NCI-H524 treated with DMSO at 0.1 percent for 48 hours (cell line): ENCODE results near the gene THSD4.

Source experiments
- DNase-seq: peaks from one replicate; lab custom pipeline; 2025; lab: John Stamatoyannopoulos, UW

Gene THSD4

DNA sequence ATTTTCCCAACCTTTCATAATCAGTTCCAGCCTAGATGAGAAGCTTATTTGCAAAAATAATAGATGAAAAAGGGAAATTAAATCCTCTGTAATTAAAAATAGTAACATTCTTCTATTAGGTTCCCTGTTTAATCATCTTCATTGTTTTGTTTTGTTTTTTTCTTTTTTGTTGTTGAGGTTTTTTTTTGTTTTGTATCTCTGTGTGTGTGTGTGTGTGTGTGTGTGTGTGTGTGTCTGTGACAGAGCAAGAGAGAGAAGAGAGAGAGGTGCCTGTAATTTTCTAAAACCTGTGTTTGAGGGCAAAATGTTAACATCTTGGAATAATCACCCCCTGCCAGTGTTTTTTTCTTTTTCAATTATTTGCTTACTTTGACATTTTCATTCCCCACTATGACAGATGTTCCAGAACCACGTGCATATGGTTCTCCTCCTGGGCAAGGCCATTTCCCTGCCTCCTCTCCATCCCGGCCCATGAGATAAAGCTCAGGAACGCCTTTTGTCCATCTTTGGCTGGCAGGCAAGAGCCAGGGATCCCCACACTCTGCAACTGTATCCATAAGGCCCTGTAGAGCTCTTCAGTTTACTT, 573.3 kb downstream of the THSD4 start:
- no peak for DNase-seq

DNA sequence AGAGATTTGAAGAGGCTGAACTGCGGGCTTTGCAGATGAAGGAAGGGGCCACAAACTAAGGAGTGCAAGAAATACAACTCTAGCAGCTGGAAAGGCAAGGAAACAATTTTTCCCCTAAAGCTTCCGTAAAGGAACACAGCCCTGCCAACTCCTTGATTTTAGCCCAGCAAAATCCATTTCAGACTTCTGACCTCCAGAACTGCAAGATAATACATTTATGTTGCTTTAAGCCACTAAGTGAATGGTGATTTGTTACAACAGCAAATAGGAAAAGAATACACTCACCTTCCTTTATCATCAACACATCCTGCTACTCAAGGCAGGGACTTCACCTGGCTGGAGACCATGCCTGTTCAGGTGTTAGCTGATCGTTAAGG, 575.8 kb downstream of the THSD4 start:
- no peak for DNase-seq

DNA sequence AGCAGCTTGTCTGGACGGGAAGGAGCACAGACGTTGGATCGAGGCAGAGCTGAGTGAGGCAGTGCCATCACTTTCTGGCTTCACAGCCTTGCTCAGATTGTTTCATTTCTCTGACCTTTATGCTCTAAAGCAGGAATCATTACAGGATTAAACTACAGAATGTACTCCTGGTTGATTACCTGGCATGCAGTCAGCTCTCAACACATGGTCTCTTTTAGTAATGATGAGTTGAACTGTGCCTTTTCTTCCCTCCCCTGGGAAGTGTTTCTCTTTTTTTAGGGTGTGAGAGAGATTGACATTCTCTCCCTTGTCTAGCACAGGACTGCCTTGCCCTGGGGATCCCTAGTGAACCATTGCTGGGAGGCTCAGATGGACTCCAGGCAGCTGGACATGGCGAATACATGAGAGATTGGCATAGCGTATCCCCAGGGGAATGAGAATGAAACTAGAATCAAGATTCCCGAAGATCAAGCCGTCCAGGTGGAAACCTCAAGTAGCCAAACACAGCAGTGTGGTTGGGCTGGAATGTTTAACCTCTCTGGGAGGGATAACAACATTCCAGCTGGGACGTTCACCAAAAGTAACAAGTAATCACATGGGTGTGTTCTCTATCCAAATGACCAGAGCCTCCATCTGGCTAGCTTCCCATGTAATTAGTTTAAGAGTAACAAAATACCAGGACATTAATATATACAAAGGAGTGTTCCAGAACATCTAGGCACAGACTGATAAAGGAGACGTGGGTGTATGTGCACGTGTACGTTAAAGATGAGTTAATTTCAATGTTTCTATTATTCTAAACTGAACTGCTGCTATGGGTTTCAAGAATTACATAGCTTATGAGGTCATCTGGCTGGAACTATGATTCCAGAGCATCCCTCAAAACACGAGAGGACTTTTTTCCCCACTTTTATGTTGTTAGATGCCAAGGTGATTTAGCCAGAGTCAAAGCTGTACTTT, 576.5 kb downstream of the THSD4 start:
- DNase-seq = peak; percentile 55

DNA sequence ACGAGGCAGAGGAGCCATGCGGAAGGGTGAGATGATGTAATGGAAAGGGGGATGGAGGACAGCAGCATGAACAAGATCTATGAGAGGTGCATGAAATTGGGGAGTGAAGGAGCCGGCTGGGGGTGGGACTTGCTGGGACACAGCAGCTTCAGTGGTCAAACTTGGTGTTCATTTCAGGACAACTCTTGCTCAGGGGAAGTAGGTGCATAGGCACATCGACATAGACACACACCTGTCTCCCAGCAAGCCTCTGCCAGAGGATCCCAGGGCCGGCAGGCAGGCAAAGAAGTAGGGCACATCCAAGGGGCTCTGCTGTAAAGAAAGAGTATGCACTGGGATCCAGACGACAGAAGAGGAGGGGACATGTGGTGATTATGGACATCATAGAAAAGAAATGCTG, 582.0 kb downstream of the THSD4 start:
- DNase-seq = no peak

DNA sequence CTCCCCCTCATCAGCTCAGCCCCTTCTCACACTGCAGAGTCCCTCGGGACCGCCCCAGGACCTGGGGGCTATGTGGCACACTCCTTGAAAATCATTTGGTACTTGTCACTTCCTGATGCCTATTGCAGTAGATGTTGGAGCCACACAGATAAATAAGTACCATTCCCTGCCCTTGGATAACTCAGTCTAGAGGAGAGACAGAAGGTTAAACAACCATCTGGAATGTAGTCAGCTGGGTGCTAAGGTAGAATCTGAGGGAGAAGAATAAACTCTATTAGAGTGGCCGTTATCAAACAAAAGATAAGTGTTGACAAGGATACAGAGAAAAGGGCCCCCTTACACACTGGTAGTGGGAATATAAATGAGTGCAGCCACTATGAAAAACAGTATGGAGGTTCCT, 582.8 kb downstream of the THSD4 start:
- DNase-seq = no peak

DNA sequence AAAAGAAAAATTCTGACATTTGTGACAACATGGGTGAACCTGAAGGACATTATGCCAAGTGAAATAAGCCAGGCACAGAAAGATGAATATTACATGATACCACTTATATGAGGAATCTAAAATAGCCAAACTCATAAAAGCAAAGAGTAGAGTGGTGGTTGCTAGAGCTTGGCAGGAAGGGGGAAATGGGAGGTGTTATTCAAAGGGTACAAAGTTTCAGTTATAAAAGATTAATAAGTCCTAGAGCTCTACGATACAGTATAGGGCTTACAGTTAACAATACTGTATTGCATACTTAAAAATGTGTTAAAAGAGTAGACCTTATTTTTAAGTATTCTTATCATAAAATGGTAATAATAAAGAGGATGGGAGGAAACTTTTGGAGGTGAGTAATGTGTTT, 583.5 kb downstream of the THSD4 start:
- no peak for DNase-seq

DNA sequence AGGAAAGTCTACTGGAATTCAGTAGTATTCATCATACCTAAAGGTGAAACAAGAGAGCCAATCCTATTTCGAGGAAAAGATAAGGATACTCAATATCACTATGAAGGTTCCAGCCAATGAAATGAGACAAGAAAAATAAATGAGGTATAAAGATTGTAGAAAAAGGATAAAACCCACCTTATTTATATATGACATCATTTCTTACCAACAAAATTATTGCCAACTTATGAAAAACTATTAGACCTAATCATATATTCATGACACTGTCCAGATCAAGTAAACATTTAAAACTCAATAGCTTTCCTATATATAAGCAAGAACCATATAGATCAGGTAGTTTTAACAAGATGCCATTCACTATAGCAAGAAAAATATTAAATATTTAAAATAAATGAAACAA, 584.7 kb downstream of the THSD4 start:
- DNase-seq = no peak

DNA sequence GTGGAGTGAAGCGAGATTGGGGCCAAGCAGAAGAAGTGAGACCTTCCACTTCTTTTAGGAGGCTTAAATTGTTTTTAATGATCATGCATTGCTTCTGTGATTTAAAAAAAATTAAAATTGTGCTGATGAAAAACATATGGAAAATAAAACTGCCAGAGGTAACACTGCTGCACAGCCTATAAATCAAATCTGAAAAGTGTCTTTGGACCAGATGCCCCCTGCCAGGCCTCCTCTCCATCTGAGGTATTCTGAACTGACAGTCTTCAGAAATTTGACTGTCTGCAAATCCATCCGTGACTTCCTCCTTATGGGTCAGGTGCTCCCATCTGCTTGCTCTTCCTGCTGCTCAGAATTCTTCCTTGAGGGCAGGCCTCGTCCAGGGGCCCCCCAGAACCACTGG, 586.5 kb downstream of the THSD4 start:
- DNase-seq = no peak

DNA sequence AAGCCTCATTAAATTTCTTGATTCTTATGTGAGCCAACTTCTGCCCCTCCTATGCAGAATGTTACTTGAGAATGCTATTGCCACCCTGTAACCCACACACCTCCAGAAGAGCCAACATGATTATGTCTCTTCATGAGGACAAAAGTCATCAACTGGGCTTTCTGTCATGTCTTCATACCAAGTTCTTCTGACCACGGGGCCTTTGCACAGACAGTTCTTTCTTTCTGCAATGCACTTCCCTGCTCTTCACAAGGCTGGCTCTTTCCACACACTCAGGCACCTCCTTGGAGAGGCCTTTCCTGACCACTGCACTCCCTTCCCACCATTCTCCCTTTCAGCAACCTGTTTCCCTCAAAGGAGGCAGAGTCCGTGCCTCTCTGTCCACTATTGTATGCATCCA, 587.2 kb downstream of the THSD4 start:
- no peak for DNase-seq

DNA sequence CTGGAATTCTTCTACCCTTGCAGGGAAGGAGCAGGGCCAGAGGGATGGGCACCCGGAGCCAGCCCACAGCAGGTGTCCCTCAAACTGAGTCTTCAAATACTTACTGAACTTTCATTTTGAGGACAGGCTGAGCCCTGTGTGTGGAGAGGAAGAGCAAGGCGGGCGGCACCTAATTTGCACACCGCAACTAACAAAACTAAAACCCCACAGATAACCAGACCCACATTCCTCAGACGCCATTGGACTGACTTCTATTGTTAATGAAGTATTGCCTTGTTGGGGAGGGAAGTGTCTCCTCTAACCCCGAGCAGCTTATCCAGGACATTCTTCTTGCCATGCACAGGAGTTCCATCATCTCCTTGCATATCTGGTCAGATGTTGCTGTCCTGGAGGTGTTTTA, 589.9 kb downstream of the THSD4 start:
- no peak for DNase-seq

DNA sequence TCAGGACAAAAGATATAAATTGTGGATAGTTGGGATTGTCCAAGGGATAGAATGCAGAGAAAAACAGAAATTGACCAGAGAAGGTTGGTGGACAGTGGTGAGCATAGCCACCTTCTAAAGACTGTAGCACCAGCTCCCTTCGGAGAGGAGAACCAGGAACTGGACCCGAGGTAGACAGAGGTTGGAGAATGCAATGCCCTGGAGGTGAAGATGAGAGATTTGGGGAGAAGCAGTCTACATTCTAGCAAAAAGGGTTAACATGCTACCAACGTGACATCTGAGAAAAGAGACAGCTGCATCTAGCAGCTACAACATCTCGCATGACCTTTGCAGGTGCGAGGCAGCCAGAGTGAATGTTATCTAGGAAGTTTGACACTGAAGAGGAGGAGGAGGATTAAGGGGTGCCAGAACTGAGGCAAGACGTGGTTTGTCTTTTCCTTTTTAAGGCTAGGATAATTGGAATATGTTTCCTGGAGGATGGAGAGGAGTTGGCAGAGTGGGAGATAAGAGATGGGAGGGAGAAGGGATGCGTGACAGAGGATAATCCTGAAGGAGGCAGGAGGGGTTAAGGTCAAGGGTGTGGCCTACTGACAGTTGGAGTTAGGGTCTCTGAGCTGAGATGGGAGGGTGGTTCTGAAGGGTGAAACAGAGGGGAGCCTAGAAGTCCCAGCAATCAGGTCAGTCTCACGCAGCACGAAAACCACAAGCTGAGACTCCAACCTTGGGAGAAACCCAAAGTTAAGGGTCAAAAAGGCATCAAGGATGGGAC, 591.4 kb downstream of the THSD4 start:
- no peak for DNase-seq

DNA sequence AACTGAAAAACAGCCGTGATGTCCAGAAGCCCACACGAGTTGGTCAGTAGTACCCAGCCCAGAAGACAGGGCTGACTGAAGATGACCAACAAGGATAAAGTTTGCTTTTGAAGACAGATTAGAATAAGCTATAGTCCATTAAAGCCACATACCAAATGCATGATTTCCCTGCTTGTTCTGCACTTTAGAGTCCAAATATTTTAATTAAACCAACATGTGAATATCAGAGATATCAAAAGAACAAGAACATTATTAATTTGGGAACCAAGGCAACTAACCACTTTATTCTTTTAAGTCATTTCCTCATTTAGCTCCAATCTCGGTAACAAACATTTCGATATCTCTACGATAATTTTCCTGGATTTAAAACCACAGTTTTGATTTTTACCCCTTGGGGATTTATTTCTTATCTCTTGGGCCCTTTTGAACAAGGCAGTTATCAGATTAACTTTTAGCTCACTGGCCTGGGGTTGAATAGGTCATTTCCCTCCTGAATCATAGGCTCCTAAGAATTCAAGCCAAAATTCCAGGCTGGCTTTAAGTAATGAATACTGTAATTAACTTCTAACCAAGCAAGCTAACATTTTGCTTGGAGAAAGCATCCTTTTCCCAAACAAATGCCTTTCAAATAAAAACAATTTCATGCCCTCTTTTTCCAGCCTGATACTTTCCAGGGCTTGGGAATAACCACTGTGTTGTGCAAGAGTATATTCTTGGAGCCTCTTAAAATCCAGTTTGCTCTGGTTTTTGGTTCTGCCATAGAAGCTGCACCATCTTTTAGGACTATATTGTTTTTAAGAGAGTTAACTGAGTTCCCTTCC, 592.2 kb downstream of the THSD4 start:
- no peak for DNase-seq

DNA sequence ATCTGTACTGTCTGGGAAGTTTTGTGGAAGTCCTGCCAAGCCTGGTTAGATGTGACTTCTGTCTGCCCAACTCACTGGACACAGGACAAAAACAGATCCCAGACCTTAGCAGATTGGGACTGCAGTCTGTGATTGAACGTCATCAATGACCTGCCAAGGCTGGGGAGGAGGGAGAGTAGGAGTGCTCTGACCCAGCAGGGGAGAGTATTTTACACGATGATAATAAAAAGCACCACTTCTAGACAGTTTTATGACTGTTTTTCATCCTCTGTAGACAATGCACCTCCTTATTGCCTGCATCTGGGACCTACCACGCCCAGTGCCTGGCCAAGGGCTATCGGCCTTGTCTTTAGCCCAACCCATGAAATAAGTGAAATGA, 592.8 kb downstream of the THSD4 start:
- no peak for DNase-seq

DNA sequence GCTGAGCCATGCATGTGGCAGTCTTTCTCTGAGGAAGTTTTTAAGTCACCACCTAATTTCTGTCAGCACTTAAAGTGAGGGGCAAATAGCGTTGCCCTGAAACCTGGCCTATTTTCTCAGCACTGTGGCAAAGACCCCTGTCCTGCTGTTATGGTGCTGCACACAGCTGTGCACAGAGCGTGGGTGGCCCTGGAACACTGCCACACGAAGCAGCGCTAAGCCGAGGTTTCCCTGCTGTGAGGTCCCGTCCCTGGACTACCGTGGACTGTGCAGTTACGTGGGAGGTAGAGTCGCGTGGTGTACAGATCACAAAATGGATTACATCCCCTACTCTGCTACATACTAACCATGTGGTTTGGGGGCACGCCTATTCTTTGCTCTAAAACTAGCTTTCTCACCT, 593.5 kb downstream of the THSD4 start:
- no peak for DNase-seq

DNA sequence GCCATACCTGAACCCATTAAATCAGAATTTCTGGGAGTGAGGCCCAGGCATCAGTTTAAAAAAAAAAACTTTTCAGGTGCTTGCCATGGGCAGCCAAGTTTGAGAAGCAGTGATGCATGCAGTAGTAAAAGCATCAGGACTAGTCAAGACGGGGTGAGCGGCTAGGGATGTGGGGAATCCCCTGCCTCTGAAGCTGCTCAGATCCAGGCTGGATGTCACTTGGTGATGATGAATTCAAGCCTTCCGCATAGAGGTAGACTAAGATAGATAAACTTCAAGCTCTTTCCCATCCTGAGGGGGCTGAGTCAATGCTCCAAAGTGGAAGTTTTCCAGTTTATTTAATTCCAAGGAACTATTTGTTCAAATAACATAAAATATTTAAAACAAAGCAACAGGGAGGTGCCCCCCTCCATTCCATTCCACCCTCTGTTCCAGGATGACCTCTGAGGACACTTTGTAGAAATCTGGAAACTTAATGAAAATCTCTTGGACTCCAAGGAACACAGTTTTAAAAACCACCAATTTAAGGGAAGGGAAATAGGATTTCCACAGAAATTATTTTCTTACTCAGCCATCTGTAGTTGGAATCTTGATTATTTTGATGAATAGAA, 594.6 kb downstream of the THSD4 start:
- no peak for DNase-seq

DNA sequence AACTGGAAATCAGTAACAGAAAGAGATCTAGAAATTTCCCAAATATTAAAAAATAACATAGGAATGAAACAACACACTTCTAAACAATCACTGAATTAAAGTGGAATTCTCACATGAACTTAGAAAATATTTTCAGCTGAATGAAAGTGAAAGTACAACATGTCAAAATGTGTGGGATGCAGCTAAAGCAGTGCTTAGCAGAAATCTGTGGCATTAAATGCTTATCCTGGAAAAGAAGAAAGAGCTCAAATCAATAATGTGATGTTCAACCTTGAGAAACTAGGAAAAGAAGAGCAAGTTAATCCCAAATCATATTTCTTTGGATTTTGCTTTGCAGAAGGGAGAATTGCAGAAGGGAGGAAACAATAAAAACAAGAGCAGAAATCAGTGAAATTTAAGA, 596.9 kb downstream of the THSD4 start:
- no peak for DNase-seq

DNA sequence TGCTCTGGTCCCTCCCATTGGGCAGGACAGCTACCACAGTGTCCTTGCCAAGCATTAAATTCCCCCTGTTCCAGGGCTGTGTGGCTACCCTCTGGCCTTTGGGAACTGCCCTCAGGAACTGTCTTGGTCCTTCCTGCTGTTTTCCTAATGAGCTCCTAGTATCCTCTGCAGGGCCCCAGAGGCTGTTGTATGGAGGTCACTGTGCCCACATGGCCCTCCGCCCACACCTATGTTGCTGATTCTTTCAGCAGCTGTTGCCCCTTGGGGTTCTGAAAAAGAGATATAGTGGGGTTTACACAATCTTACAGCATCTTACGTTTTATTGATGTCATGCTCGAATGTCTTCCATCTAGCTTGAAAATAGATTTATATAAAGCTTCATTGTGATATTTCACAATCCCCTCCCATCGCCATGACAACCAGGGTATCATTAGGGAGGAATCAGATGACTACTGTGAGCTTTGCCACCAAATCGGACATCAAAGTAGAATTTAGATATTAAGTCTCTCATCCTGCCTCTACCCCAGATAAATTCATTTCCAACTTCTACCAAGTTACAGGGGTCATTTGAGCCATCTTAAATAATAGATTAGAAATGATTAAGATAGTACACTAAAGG, 598.0 kb downstream of the THSD4 start:
- no peak for DNase-seq

DNA sequence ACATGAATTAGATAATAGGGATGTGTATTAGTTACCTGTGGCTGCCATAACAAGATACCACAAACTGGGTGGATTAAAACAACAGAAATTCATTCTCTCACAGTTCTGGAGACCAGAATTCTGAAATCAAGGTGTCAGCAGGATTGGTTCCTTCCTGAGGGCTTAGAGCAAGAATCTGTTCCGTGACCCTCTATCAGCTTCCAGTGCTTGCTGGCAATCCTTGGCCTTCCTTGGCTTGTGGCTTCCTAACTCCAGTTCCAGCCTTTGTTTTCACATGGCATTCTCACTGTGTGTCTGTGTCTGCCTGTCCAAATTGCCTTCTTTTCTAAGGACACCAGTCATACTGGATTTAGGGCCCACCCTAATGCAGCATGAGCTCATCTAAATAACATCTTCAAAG, 600.6 kb downstream of the THSD4 start:
- no peak for DNase-seq

DNA sequence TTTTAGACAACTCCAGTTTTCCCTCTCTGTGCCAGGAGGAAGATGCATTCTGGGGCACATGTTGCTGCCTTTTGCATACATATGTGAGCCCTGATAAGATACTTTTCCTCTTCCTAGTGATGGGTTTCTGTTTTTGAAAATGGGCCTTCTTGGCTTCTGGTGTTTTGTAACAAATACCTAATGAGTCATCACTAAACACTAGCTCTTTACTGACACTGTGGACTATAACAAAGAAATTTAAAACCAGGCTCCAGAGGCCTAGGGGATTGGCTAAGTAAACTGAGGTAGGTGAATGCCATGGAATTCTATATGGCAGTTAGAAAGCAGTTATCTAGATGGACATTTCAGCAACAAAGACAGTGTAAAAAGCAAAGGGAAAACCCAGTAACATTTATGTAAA, 601.7 kb downstream of the THSD4 start:
- DNase-seq = no peak

DNA sequence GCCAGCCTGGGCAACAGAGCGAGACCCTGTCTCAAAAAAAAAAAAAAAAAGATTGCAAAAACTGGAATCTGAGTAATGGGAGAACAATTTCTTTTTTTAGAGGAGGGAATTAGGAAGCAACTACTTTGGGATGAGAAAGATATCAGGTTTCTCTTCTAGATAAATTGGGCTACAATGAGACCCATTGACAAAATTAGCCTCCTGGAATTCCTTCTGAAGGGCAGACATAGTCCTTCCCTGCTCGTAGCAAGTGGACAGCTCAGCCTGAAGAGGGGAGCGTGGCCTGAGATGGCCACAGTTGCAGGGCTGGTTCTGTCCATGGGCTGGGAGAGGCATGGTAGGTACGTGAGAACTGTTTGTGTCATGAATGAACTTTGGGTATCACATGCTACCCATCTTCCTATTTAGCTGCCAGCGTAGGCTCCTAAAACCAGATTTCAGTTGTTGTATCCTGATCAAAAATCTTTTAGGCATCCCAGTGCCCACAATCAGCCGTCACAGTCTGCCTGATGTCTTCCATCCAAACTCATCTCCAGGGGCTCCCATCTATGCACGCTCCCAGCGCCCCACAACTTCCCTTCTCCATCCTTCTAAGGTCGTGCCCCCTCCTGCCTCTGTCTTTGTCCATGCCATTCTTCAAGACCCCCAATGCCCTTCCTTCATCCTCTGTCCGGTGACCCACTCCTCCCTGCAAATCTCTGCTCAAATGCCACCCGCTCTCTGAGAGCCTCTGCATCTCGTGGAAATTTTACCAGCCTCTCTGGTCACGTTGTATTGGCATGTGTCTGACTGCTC, 603.0 kb downstream of the THSD4 start:
- DNase-seq = no peak
